HCT116 (cell line): ENCODE data around the gene MCF2L.

Experiments used
- ATF3 ChIP-seq: IDR thresholded peaks from 2 replicates; pipeline ENCODE4 v1.6.1; 2012
- CEBPB ChIP-seq: IDR thresholded peaks from 2 replicates; pipeline ENCODE4 v1.6.1; 2012; ENCODE audit warnings: low read depth
- EZH2 ChIP-seq: fragments of 200-600 bp; sonication (generic); IDR thresholded peaks from 2 replicates; pipeline ENCODE4 v1.6.1; 2017; ENCODE audit warnings: antibody characterized with exemption, mixed run types
- EZH2phosphoT487 ChIP-seq: fragments of 200-600 bp; IDR thresholded peaks from 2 replicates; pipeline ENCODE4 v1.6.1; 2018; ENCODE audit warnings: antibody characterized with exemption, borderline replicate concordance
- JUND ChIP-seq: IDR thresholded peaks from 2 replicates; pipeline ENCODE4 v1.6.1; 2012
- MAX ChIP-seq: IDR thresholded peaks from 2 replicates; pipeline ENCODE4 v1.6.1; 2012
- POLR2A ChIP-seq: IDR thresholded peaks from 2 replicates; pipeline ENCODE4 v1.7.0; 2011; ENCODE audit warnings: borderline replicate concordance; ENCODE audit not compliant: insufficient read depth, insufficient read length; ENCODE audit errors: extremely low read depth
- POLR2AphosphoS5 ChIP-seq: IDR thresholded peaks from 2 replicates; pipeline ENCODE4 v1.6.1; 2011; ENCODE audit warnings: mild to moderate bottlenecking, low read depth, low read length, moderate library complexity
- RAD21 ChIP-seq: IDR thresholded peaks from 2 replicates; pipeline ENCODE4 v1.6.1; 2012; ENCODE audit warnings: low read depth, mild to moderate bottlenecking
- ZNF274 ChIP-seq: fragments of 200-500 bp; sonication (Bioruptor generic); IDR thresholded peaks from 2 replicates; pipeline ENCODE4 v1.6.1; 2014; ENCODE audit warnings: mild to moderate bottlenecking, low read depth, low read length, inconsistent platforms
- TF ChIP-seq, protein P1 (sequence below), 3 experiments: fragments of 200-600 bp in 1 of 3; sonication (generic) in 1 of 3; IDR thresholded peaks in 2 of 3; conservative IDR thresholded peaks in 1 of 3; 2 replicates each; pipeline ENCODE4 v1.5.1; 2012 to 2017; ENCODE audit warnings: low read depth in 2 of 3, low read length in 2 of 3, antibody characterized with exemption in 1 of 3, borderline replicate concordance in 1 of 3, control low read depth in 1 of 3, mild to moderate bottlenecking in 1 of 3, mixed read lengths in 1 of 3, mixed run types in 1 of 3, moderate library complexity in 1 of 3; ENCODE audit not compliant: insufficient read depth in 1 of 3

DNA sequence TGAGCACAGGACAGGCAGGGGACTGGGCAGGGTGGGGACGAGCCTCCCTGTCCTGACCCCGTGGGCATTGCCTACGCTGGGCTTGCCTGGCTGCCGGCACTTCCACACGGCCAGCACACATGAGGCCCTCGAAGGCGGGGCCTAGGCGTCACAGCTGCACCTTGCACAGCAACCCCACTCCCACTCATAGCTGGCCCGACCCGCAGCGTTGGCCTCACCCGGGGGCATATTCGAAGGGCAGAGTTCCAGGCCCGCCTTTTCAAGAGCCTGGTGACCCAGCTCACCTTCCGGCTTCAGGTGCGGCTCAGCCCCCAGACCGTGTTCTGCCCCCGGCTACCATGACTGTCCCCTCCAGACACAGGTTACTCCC lies 172.6 kb downstream of the MCF2L start:
- TF ChIP-seq CEBPB (no peak), EZH2 (no peak), EZH2phosphoT487 (no peak), JUND (no peak), RAD21 (no peak), POLR2A (no peak), ATF3 (no peak), MAX (no peak), POLR2AphosphoS5 (no peak), ZNF274 (no peak)
- TF ChIP-seq, protein P1, sequence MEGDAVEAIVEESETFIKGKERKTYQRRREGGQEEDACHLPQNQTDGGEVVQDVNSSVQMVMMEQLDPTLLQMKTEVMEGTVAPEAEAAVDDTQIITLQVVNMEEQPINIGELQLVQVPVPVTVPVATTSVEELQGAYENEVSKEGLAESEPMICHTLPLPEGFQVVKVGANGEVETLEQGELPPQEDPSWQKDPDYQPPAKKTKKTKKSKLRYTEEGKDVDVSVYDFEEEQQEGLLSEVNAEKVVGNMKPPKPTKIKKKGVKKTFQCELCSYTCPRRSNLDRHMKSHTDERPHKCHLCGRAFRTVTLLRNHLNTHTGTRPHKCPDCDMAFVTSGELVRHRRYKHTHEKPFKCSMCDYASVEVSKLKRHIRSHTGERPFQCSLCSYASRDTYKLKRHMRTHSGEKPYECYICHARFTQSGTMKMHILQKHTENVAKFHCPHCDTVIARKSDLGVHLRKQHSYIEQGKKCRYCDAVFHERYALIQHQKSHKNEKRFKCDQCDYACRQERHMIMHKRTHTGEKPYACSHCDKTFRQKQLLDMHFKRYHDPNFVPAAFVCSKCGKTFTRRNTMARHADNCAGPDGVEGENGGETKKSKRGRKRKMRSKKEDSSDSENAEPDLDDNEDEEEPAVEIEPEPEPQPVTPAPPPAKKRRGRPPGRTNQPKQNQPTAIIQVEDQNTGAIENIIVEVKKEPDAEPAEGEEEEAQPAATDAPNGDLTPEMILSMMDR (IDR thresholded peaks at IDR 0.05 in 2 of 3, conservative IDR thresholded peaks at IDR 0.05 in 1 of 3; ENCODE audit: borderline replicate concordance in 1 of 3, insufficient read depth in 1 of 3, low read depth in 2 of 3, low read length in 2 of 3): no peak
